PFSK-1 (cell line): Measurements from ENCODE around the gene AMMECR1.

ENCODE experiments used
- FOXP2 ChIP-seq: optimal IDR thresholded peaks from 2 replicates; pipeline ENCODE3; 2011; ENCODE audit warnings: borderline replicate concordance, control low read depth, inconsistent platforms; ENCODE audit not compliant: insufficient read depth; ENCODE audit errors: extremely low read length, extremely low read depth
- POLR2AphosphoS5 ChIP-seq: IDR thresholded peaks from 2 replicates; pipeline ENCODE4 v1.6.1; 2012; ENCODE audit warnings: low read depth, mild to moderate bottlenecking, control low read depth, low read length, moderate library complexity
- SIN3A ChIP-seq: IDR thresholded peaks from 2 replicates; pipeline ENCODE4 v1.6.1; 2012; ENCODE audit warnings: mild to moderate bottlenecking, low read length, moderate library complexity, borderline replicate concordance; ENCODE audit not compliant: insufficient read depth
- TAF1 ChIP-seq: IDR thresholded peaks from 2 replicates; pipeline ENCODE4 v1.6.1; 2012; ENCODE audit warnings: low read length, control low read depth, borderline replicate concordance; ENCODE audit not compliant: insufficient read depth

DNA sequence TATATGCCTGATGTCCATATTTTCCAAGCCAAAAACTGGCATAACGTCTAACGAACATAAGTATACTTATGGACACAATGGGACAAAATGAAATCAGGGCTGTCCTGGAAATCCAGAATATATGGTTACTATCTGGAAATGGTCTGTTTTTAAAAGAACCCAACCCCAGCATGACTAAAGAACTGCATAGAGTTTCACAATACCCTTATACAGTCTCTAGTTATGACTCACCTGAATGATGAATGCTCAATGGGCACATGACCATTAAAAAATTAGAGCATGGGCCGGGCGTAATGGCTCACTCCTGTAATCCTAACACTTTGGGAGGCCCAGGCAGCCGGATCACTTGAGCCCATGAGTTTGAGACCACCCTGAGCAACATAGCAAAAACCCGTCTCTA lies 31.8 kb downstream of the AMMECR1 start:
- no peak for TF ChIP-seq FOXP2
- no peak for TF ChIP-seq POLR2AphosphoS5
- TF ChIP-seq SIN3A, result no peak
- no peak for TF ChIP-seq TAF1
